ENCODE results near the gene AMPD3. TPM values are rescaled to one million over a fixed set of nuclear protein-coding genes. Genes with fewer than 3 reads are reported as not detected.

Gene AMPD3
- total RNA-seq, 2 experiments from 2014 or later: 13.2 to 14.1 TPM

- no peak for DNase-seq
- Histone ChIP-seq H3K36me3 (ENCODE audit: insufficient read depth, low read length) (peaks cover 54% of the 10 kb centered on the region), H3K27me3 (ENCODE audit: control insufficient read depth in 1 of 2, insufficient read depth in 2 of 2, low read length in 2 of 2) (no peaks in the 10 kb centered on the region), H3K4me3 (ENCODE audit: low read length) (no peak overlapping the region), H3K4me1 (ENCODE audit: insufficient read depth, low read length) (peaks cover 12% of the 10 kb centered on the region), H3K9me3 (ENCODE audit: control insufficient read depth in 1 of 2, insufficient read depth in 1 of 2, low read length in 2 of 2) (no peaks in the 10 kb centered on the region), H3K27ac (ENCODE audit: low read depth in 1 of 2, low read length in 2 of 2) (no peak overlapping the region)
- H3K4me1 Mint-ChIP-seq (ENCODE audit: low read depth): peaks cover 32% of the 10 kb centered on the region
- no peak for TF ChIP-seq CTCF (IDR thresholded peaks at IDR 0.05)
- intact Hi-C loops (cut with DNase I, micrococcal nuclease): no loop called here
- CTCF ChIA-PET: interaction anchor here (0.6 to 1.8 kb wide), 3 partner anchors 10 to 70 kb away, joined by 3 to 7 read pairs (median 4); no protein-coding TSS in a partner anchor
- peaks cover 88% of the 10 kb centered on the region for H3K36me3 Mint-ChIP-seq (ENCODE audit: low read depth)
- H3K27ac Mint-ChIP-seq: peak overlapping the region; percentile 36
- H3K4me3 Mint-ChIP-seq: no peak overlapping the region
- POLR2A ChIA-PET: interaction anchor here (0.8 kb wide), 1 partner anchor 15 kb away, joined by 5 read pairs; no protein-coding TSS in a partner anchor
- no peaks in the 10 kb centered on the region for H3K9me3 Mint-ChIP-seq
- H3K27me3 Mint-ChIP-seq: no peaks in the 10 kb centered on the region
- no peak for ATAC-seq (ENCODE audit: poor library complexity)
Measured at GRCh38 chr11:10476342-10476741, 21.3 kb downstream of the AMPD3 start.

- no peaks in the 10 kb centered on the region for H3K27me3 Mint-ChIP-seq
- no peaks in the 10 kb centered on the region for H3K27me3 ChIP-seq (ENCODE audit: control insufficient read depth in 1 of 2, insufficient read depth in 2 of 2, low read length in 2 of 2)
- ATAC-seq (ENCODE audit: poor library complexity): no peak
- H3K27ac Mint-ChIP-seq: peak overlapping the region; percentile 36
- no peak for TF ChIP-seq CTCF (IDR thresholded peaks at IDR 0.05)
- peaks cover 61% of the 10 kb centered on the region for H3K36me3 ChIP-seq (ENCODE audit: insufficient read depth, low read length)
- H3K9me3 Mint-ChIP-seq: no peaks in the 10 kb centered on the region
- peaks cover 12% of the 10 kb centered on the region for H3K4me1 ChIP-seq (ENCODE audit: insufficient read depth, low read length)
- intact Hi-C loops (cut with DNase I, micrococcal nuclease): no loop called here
- ChIA-PET POLR2A (no interaction called here), CTCF (interaction anchor here (0.6 to 1.8 kb wide), 3 partner anchors 11 to 71 kb away, joined by 3 to 7 read pairs (median 4); no protein-coding TSS in a partner anchor)
- no peak overlapping the region for H3K27ac ChIP-seq (ENCODE audit: low read depth in 1 of 2, low read length in 2 of 2)
- no peaks in the 10 kb centered on the region for H3K9me3 ChIP-seq (ENCODE audit: control insufficient read depth in 1 of 2, insufficient read depth in 1 of 2, low read length in 2 of 2)
- no peak overlapping the region for H3K4me3 Mint-ChIP-seq
- peaks cover 32% of the 10 kb centered on the region for H3K4me1 Mint-ChIP-seq (ENCODE audit: low read depth)
- H3K4me3 ChIP-seq (ENCODE audit: low read length): no peak overlapping the region
- H3K36me3 Mint-ChIP-seq (ENCODE audit: low read depth): peaks cover 90% of the 10 kb centered on the region
- DNase-seq: peak in 1 of 14 experiments; percentile 14
Measured at GRCh38 chr11:10476927-10477689, 22.0 kb downstream of the AMPD3 start.

GRCh38 chr11:10477690-10478046, 22.6 kb downstream of the AMPD3 start:
- Histone ChIP-seq H3K4me1 (ENCODE audit: insufficient read depth, low read length) (peaks cover 12% of the 10 kb centered on the region), H3K27me3 (ENCODE audit: control insufficient read depth in 1 of 2, insufficient read depth in 2 of 2, low read length in 2 of 2) (no peaks in the 10 kb centered on the region), H3K9me3 (ENCODE audit: control insufficient read depth in 1 of 2, insufficient read depth in 1 of 2, low read length in 2 of 2) (no peaks in the 10 kb centered on the region), H3K36me3 (ENCODE audit: insufficient read depth, low read length) (peaks cover 67% of the 10 kb centered on the region), H3K27ac (ENCODE audit: low read depth in 1 of 2, low read length in 2 of 2) (no peak overlapping the region), H3K4me3 (ENCODE audit: low read length) (no peak overlapping the region)
- DNase-seq (peak in 1 of 14 experiments; percentile 17), ATAC-seq (ENCODE audit: poor library complexity) (no peak)
- peaks cover 90% of the 10 kb centered on the region for H3K36me3 Mint-ChIP-seq (ENCODE audit: low read depth)
- intact Hi-C loops (cut with DNase I, micrococcal nuclease): no loop called here
- POLR2A ChIA-PET: no interaction called here
- CTCF ChIA-PET: no interaction called here
- no peaks in the 10 kb centered on the region for H3K27me3 Mint-ChIP-seq
- H3K4me3 Mint-ChIP-seq: no peak overlapping the region
- H3K4me1 Mint-ChIP-seq (ENCODE audit: low read depth): peaks cover 32% of the 10 kb centered on the region
- no peak for TF ChIP-seq CTCF (IDR thresholded peaks at IDR 0.05)
- H3K9me3 Mint-ChIP-seq: no peaks in the 10 kb centered on the region
- H3K27ac Mint-ChIP-seq: no peak overlapping the region

Measured in CD4-positive, alpha-beta T cell (primary cell).